Measurements from ENCODE around the gene MIOX.

MIOX gene

GRCh38 chr22:50455201-50455600, 31.5 kb upstream of the MIOX start:
- no peak for DNase-seq

GRCh38 chr22:50456026-50456425, 30.6 kb upstream of the MIOX start:
- no peak for DNase-seq

- DNase-seq = no peak
Observed at GRCh38 chr22:50456466-50457234, 30.0 kb upstream of the MIOX start.

GRCh38 chr22:50459016-50459415, 27.6 kb upstream of the MIOX start:
- DNase-seq = no peak

- DNase-seq = peak in 2 of 14 donors; percentile 32 to 94
Observed at GRCh38 chr22:50459496-50460140, 27.0 kb upstream of the MIOX start.

GRCh38 chr22:50460938-50461337, 25.7 kb upstream of the MIOX start:
- DNase-seq = no peak

GRCh38 chr22:50461536-50461935, 25.1 kb upstream of the MIOX start:
- no peak for DNase-seq

GRCh38 chr22:50461979-50462540, 24.6 kb upstream of the MIOX start:
- DNase-seq = peak in 1 of 14 donors; percentile 67

GRCh38 chr22:50463188-50463900, 23.3 kb upstream of the MIOX start:
- DNase-seq = no peak

- no peak for DNase-seq
Observed at GRCh38 chr22:50464451-50464850, 22.2 kb upstream of the MIOX start.

GRCh38 chr22:50465066-50465930, 21.4 kb upstream of the MIOX start:
- DNase-seq = no peak

GRCh38 chr22:50467341-50467740, 19.3 kb upstream of the MIOX start:
- no peak for DNase-seq

GRCh38 chr22:50467773-50468440, 18.8 kb upstream of the MIOX start:
- no peak for DNase-seq

GRCh38 chr22:50468626-50469025, 18.0 kb upstream of the MIOX start:
- no peak for DNase-seq

- DNase-seq = peak in 1 of 14 donors; percentile 46
Observed at GRCh38 chr22:50469377-50470305, 17.0 kb upstream of the MIOX start.

- no peak for DNase-seq
Observed at GRCh38 chr22:50470491-50470890, 16.2 kb upstream of the MIOX start.

GRCh38 chr22:50471197-50471847, 15.3 kb upstream of the MIOX start:
- DNase-seq = peak in 12 of 14 donors; percentile 26 to 71 (median 44)

GRCh38 chr22:50471962-50472361, 14.7 kb upstream of the MIOX start:
- peak in 1 of 14 donors; percentile 14 for DNase-seq

- no peak for DNase-seq
Observed at GRCh38 chr22:50473088-50473487, 13.6 kb upstream of the MIOX start.

Measured in C1 segment of cervical spinal cord (tissue), 14 donors.